ENCODE data around the gene EXOSC7.

DNA sequence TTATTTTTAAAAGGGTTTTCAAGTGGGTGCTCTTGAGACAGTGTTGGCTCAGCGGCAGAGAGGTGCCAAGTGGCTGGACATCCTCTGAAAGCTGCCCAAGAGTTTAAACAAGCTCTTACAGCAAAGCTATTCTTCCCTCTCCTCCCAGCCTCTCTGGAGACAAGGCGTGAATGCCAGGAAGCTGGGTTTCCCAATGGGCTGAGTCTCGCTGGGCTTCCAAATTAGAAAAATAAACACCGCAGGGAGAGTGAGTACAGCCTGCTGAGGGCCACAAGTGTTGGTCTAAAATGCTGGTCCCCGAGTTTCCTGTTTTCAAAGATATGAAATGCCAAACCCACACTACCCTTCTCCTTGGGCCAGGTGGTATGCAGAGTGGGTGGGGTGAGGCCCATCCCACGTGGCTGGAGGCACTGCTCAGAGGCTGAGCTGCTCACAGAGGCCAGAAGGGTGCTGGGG is 36.4 kb upstream of the EXOSC7 start:
- TF ChIP-seq, protein P1, sequence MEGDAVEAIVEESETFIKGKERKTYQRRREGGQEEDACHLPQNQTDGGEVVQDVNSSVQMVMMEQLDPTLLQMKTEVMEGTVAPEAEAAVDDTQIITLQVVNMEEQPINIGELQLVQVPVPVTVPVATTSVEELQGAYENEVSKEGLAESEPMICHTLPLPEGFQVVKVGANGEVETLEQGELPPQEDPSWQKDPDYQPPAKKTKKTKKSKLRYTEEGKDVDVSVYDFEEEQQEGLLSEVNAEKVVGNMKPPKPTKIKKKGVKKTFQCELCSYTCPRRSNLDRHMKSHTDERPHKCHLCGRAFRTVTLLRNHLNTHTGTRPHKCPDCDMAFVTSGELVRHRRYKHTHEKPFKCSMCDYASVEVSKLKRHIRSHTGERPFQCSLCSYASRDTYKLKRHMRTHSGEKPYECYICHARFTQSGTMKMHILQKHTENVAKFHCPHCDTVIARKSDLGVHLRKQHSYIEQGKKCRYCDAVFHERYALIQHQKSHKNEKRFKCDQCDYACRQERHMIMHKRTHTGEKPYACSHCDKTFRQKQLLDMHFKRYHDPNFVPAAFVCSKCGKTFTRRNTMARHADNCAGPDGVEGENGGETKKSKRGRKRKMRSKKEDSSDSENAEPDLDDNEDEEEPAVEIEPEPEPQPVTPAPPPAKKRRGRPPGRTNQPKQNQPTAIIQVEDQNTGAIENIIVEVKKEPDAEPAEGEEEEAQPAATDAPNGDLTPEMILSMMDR (IDR thresholded peaks at IDR 0.05 in 4 of 5, conservative IDR thresholded peaks at IDR 0.05 in 1 of 5) = no peak
- no peak for TF ChIP-seq POLR2A (IDR thresholded peaks at IDR 0.05)
